ENCODE data around the gene GPD1.
"Not testable (repeated sequence)": the region's sequence is repeated elsewhere in the genome, so short reads cannot be mapped to it uniquely, and the experiment has no call there.

The GPD1 gene

DNA sequence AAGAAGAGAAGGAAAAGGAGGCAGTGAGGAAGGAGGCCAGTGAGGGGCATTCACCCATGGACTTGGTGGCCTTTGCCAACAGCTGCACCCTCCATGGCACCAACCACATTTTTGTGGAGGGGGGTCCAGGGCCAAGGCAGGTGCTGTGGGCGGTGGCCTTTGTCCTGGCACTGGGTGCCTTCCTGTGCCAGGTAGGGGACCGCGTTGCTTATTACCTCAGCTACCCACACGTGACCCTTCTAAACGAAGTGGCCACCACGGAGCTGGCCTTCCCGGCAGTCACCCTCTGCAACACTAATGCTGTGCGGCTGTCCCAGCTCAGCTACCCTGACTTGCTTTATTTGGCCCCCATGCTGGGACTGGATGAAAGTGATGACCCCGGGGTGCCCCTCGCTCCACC lies 30.1 kb upstream of the GPD1 start:
- no peak for DNase-seq (ENCODE audit: low read depth)

- DNase-seq (ENCODE audit: low read depth), result no peak
Measured at GRCh38 chr12:50074936-50075807, 28.6 kb upstream of the GPD1 start.

DNA sequence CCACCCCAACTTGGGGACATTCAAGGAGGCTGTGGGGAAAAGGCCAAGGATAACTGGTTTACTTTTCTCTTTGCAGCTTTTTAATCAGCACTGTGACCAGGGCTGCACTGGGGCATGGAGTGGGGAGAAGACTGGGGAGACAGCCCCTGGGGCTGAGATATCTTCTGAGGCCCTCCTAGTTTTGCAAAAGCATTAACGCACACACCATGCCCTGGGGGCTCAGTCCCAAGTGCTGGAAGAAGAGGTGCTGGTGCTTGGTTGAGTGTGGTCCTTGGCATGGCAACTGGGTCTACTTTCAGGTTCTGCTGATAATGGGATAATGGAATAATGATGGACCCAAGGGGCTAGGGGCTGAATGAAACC lies 28.0 kb upstream of the GPD1 start:
- no peak for DNase-seq (ENCODE audit: low read depth)

DNA sequence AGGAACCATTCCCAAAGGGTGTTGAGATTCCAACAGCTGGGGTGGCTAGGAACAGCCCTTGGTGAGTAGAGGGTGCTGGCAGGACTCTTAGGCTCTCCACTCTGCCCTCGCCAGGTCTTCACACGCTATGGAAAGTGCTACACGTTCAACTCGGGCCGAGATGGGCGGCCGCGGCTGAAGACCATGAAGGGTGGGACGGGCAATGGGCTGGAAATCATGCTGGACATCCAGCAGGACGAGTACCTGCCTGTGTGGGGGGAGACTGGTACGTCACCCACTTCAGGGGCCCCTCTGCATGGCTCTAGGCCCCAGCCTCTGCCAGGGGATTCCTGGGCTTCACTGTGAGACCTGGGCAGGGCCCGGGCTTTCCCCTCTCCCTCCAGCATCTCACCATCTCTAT lies 26.7 kb upstream of the GPD1 start:
- no peak for DNase-seq (ENCODE audit: low read depth)

- no peak for DNase-seq (ENCODE audit: low read depth)
Measured at GRCh38 chr12:50078281-50078680, 25.5 kb upstream of the GPD1 start.

DNA sequence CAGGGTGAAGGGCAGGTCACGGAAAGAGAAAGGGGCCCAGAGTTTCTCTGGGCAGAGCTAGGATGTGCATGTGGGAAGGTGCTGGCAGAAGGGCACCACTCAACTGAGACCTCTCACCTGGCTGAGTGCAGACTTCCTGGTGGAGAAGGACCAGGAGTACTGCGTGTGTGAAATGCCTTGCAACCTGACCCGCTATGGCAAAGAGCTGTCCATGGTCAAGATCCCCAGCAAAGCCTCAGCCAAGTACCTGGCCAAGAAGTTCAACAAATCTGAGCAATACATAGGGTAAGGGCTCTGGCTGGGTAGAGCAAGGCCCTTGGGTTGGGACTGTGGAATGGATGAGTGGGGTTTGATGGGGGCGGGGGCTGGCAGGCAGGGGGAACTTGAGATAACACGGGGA lies 24.0 kb upstream of the GPD1 start:
- no peak for DNase-seq (ENCODE audit: low read depth)

DNA sequence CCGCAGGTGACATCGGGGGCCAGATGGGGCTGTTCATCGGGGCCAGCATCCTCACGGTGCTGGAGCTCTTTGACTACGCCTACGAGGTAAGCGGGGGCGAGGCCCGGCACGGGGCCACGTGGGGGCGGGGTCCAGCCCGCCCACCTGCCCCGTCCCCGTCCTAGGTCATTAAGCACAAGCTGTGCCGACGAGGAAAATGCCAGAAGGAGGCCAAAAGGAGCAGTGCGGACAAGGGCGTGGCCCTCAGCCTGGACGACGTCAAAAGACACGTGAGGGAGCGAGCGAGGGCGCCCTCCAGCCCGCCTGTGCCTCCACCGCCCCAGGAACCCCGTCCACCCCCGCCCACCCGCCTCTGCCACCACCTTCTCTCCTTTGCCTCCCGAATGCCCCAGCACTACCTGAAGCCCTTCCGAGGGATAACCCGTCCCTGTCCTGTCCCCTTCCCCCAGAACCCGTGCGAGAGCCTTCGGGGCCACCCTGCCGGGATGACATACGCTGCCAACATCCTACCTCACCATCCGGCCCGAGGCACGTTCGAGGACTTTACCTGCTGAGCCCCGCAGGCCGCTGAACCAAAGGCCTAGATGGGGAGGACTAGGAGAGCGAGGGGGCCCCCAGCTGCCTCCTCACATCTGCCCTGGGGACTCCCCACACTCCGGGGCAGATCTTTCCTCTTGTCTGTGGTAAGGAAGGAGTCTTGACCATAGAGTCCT lies 22.6 kb upstream of the GPD1 start:
- DNase-seq (ENCODE audit: low read depth), result no peak

- no peak for DNase-seq (ENCODE audit: low read depth)
Measured at GRCh38 chr12:50082644-50083043, 21.2 kb upstream of the GPD1 start.

GRCh38 chr12:50083301-50083700 lies 20.5 kb upstream of the GPD1 start:
- DNase-seq (ENCODE audit: low read depth), result no peak

- DNase-seq (ENCODE audit: low read depth), result not testable (repeated sequence)
Measured at GRCh38 chr12:50084409-50084774, 19.4 kb upstream of the GPD1 start.

GRCh38 chr12:50084775-50085614 lies 18.8 kb upstream of the GPD1 start, which contains the start of gene SMARCD1:
SMARCD1 (plus strand) TSS chr12:50085342; CDS start chr12:50085370, 28 bp downstream.
- peak; percentile 71 for DNase-seq (ENCODE audit: low read depth)

DNA sequence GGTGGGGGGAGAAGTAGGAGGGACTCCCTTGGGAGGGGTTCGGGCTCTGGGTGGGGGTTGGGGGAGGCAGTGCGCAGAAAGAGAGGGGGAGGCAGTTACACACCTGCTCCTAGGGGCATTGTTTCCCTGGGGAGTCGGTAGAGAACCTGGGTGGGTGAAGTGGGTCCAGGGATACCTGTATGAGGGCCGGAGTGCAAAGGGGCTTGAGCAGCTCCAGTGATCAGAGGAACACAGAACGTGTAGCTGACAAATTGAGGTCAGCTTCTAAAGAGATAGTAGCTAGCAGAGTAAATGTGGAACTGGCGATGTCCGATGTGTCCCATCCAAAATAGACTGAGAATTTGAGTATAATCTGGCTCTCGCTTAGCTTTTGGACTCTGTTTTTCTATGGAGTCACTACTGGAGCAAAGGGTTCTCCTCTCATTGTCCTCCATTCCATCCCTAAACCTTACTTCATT lies 18.2 kb upstream of the GPD1 start:
- no peak for DNase-seq (ENCODE audit: low read depth)

DNA sequence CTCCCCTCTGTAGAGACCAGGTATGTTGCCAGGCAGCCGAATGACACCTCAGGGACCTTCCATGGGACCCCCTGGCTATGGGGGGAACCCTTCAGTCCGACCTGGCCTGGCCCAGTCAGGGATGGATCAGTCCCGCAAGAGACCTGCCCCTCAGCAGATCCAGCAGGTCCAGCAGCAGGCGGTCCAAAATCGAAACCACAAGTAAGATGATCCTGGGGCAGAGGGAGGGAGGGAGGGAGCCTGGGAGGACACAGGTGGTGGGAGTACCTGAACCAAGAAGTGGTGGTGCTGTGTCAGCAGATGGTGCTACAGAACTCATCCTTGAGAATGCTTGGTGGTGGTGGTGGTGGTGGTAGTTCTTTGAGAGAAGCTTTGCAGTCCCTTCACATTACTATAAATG lies 17.7 kb upstream of the GPD1 start:
- DNase-seq (ENCODE audit: low read depth), result no peak

- DNase-seq (ENCODE audit: low read depth), result no peak
Measured at GRCh38 chr12:50087151-50087550, 16.7 kb upstream of the GPD1 start.

DNA sequence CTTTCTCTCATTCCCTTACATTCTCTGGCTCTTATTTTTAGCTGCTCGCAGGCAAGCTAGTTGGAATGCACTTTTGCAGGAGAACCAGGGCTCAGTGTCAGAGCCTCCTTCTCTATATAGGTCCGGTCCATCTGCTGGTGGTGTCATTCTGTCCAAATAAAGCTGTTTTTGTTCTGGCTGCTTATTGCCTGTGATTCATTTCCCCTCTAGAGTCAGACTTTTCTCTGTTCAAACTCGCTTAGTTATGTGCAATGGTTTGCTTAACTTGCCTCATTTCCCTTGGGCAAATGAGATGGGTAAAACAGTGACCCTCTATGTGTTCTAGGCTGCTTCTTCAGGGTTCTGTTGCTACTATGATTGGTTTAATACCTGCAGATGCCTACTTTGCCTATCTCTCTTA lies 15.8 kb upstream of the GPD1 start:
- DNase-seq (ENCODE audit: low read depth), result peak; percentile 68

- no peak for DNase-seq (ENCODE audit: low read depth)
Measured at GRCh38 chr12:50088577-50089335, 15.1 kb upstream of the GPD1 start.

DNA sequence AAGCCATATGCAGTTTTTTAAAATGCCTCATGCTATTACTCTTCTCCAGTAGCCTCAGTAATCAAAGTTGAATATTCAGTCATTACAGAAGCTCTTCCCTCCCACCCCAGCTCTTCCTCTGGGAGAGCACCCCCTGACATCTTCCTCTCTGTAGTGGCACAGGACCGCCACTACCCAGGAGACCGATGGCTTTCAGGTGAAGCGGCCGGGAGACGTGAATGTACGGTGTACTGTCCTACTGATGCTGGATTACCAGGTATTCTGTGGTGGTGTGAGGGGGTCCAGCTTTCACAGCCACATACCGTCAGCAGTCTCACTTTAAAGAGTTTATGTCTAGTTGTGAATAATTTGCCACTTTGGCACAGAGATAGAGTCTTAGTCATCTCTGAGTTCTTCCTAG lies 14.1 kb upstream of the GPD1 start:
- no peak for DNase-seq (ENCODE audit: low read depth)

DNA sequence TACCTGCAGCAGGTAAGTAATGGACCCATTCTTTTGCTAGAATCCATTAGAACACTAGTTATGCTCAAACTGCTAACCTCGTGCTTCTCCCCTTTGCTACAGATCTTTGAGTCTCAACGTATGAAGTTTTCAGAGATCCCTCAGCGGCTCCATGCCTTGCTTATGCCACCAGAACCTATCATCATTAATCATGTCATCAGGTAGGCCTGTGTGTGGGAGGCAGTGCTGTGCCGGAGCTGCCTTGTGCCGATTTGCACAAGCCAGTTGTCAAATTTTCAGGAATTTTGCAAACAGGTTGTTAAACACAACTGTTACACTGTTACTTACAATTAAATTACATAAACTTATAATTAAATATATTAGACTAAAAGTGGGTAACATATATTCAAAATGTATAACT lies 13.4 kb upstream of the GPD1 start:
- DNase-seq (ENCODE audit: low read depth), result no peak

DNA sequence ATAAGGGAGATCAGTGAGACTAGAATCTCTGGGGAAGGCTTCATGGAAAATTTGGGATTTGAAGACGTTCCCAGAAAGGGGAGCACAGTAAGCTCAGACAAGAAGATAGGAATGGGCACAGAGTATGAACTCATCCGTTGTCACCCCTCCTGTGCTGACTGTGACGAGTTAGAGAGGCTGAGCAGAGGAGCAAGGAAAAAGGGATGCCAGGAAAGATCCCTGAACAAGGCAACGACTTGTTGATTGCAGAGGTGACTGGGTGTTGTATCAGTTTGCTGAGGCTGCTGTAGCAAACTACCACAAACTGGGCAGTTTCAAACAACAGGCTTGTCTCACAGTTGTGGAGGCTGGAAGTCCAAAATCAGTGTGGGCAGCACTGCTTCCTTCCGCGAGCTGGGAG lies 5.9 kb upstream of the GPD1 start:
- DNase-seq (ENCODE audit: low read depth), result no peak

- DNase-seq (ENCODE audit: low read depth), result no peak
Measured at GRCh38 chr12:50099302-50100008, 4.4 kb upstream of the GPD1 start.

DNA sequence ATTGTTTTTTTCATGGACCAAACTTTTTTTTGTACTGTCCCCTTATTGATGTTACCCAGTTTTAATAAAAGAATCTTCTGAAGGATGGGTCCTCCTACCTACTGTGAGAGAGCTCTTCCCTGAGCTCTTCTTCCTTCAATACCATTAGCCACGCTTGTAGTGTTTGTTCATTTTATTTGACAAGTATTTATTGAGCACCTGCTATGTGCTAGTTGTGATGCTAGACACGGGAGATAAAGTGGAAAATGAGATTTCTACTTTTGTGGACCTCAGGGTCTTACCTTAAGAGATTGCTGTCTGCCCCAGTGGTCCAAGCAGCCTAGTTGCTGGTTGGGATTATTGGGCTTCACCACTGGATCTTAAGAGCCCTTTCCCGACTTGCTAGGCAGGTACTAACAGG lies 3.2 kb upstream of the GPD1 start:
- no peak for DNase-seq (ENCODE audit: low read depth)

Measured in HS-5 (cell line).